Measurements from ENCODE around the gene FMNL2. TPM values are rescaled to one million over a fixed set of nuclear protein-coding genes. Genes with fewer than 3 reads are reported as not detected.
A peak's percentile ranks its signal among the peaks of the same experiment; 100 is the strongest.

FMNL2 gene
- total RNA-seq, 1 donor from 2014 or later, result 69.7 TPM

- DNase-seq (ENCODE audit: low read depth), result no peak
These were observed 221.5 kb downstream of the FMNL2 start for GRCh38 chr2:152556506-152556905.

GRCh38 chr2:152557273-152557888 lies 222.4 kb downstream of the FMNL2 start:
- no peak for DNase-seq (ENCODE audit: low read depth)

- peak; percentile 78 for DNase-seq (ENCODE audit: low read depth)
These were observed 223.4 kb downstream of the FMNL2 start for GRCh38 chr2:152558158-152558984.

GRCh38 chr2:152559008-152559407 lies 224.0 kb downstream of the FMNL2 start:
- DNase-seq (ENCODE audit: low read depth), result no peak

- peak; percentile 56 for DNase-seq (ENCODE audit: low read depth)
These were observed 225.2 kb downstream of the FMNL2 start for GRCh38 chr2:152560166-152560565.

GRCh38 chr2:152560873-152561595 lies 226.1 kb downstream of the FMNL2 start:
- DNase-seq (ENCODE audit: low read depth), result no peak

GRCh38 chr2:152562198-152562884 lies 227.4 kb downstream of the FMNL2 start:
- no peak for DNase-seq (ENCODE audit: low read depth)

GRCh38 chr2:152563764-152564163 lies 228.8 kb downstream of the FMNL2 start:
- DNase-seq (ENCODE audit: low read depth), result no peak

GRCh38 chr2:152564754-152565551 lies 230.0 kb downstream of the FMNL2 start:
- DNase-seq (ENCODE audit: low read depth), result no peak

GRCh38 chr2:152565884-152566727 lies 231.1 kb downstream of the FMNL2 start:
- DNase-seq (ENCODE audit: low read depth), result peak; percentile 38

- DNase-seq (ENCODE audit: low read depth), result peak; percentile 30
These were observed 231.7 kb downstream of the FMNL2 start for GRCh38 chr2:152566728-152567069.

GRCh38 chr2:152568531-152568930 lies 233.6 kb downstream of the FMNL2 start:
- no peak for DNase-seq (ENCODE audit: low read depth)

GRCh38 chr2:152569186-152569585 lies 234.2 kb downstream of the FMNL2 start:
- no peak for DNase-seq (ENCODE audit: low read depth)

GRCh38 chr2:152571048-152571766 lies 236.2 kb downstream of the FMNL2 start:
- peak; percentile 47 for DNase-seq (ENCODE audit: low read depth)

GRCh38 chr2:152572031-152572430 lies 237.1 kb downstream of the FMNL2 start:
- DNase-seq (ENCODE audit: low read depth), result no peak

GRCh38 chr2:152573168-152573567 lies 238.2 kb downstream of the FMNL2 start:
- peak; percentile 83 for DNase-seq (ENCODE audit: low read depth)

GRCh38 chr2:152577579-152577978 lies 242.6 kb downstream of the FMNL2 start:
- no peak for DNase-seq (ENCODE audit: low read depth)

GRCh38 chr2:152578573-152578972 lies 243.6 kb downstream of the FMNL2 start:
- DNase-seq (ENCODE audit: low read depth), result no peak

- DNase-seq (ENCODE audit: low read depth), result no peak
These were observed 245.7 kb downstream of the FMNL2 start for GRCh38 chr2:152580714-152581113.

- no peak for DNase-seq (ENCODE audit: low read depth)
These were observed 246.4 kb downstream of the FMNL2 start for GRCh38 chr2:152581360-152581759.
